Uterus (tissue), 4 donors: ENCODE measurements around the gene DGUOK. TPM values are rescaled to one million over a fixed set of nuclear protein-coding genes. Genes with fewer than 3 reads are reported as not detected.

Experiments used
- DNase-seq, 2 donors: peaks; one replicate each; pipeline ENCODE4 v3.0.0-alpha.2; 2019 to 2020
- H3K27ac ChIP-seq, 2 donors: fragments of 200-600 bp; sonication (generic); 1 replicate in 1 of 2; 2 replicates in 1 of 2; pipeline ENCODE4 v1.5.1; 2016 to 2018
- H3K27me3 ChIP-seq, 2 donors: fragments of 200-600 bp; sonication (generic); one replicate each; pipeline ENCODE4 v1.5.1; 2018 to 2019; ENCODE audit warnings: control low read depth in 1 of 2
- H3K36me3 ChIP-seq, 2 donors: fragments of 200-600 bp; sonication (generic); one replicate each; pipeline ENCODE4 v1.5.1; 2019; ENCODE audit warnings: control low read depth in 1 of 2
- H3K4me1 ChIP-seq, 2 donors: fragments of 200-600 bp; sonication (generic); one replicate each; pipeline ENCODE4 v1.5.1; 2018 to 2019; ENCODE audit warnings: control low read depth in 1 of 2
- H3K4me3 ChIP-seq, 2 donors: fragments of 200-600 bp; sonication (generic); 1 replicate in 1 of 2; 2 replicates in 1 of 2; pipeline ENCODE4 v1.5.1; 2018 to 2019; ENCODE audit warnings: mild to moderate bottlenecking in 1 of 2
- H3K9me3 ChIP-seq, 2 donors: fragments of 200-600 bp; sonication (generic); one replicate each; pipeline ENCODE4 v1.5.1; 2019; ENCODE audit warnings: control low read depth in 1 of 2
- POLR2A ChIP-seq, 2 donors: fragments of 450-650 bp; IDR thresholded peaks; one replicate each; pipeline ENCODE4 v1.6.1; 2016; ENCODE audit warnings: antibody characterized with exemption in 2 of 2, mild to moderate bottlenecking in 1 of 2, moderate library complexity in 1 of 2
- intact Hi-C: fragments of 100-400 bp; cut with DNase I; formaldehyde crosslinking; loops from one replicate; pipeline ENCODE4 v1.15.1; 2023; ENCODE audit warnings: low total_unique reads
- total RNA-seq, 4 donors: library from RNA; depleted of rRNA in 3 of 4; stranded (reverse); fragments of >200 nt in 3 of 4; gene quantifications; one replicate each; pipeline versions ENCODE4 v1.1.0 to v1.2.4, GENCODE V29; 2014 to 2023
- TF ChIP-seq, protein P1 (sequence below), 4 experiments: fragments of 200-600 bp in 2 of 4; fragments of 450-650 bp in 2 of 4; sonication (generic) in 2 of 4; IDR thresholded peaks; one replicate each; pipeline ENCODE4 v1.5.1; 2016 to 2019; ENCODE audit warnings: antibody characterized with exemption in 4 of 4, mild to moderate bottlenecking in 2 of 4, moderate library complexity in 1 of 4
- donor health status: DM: yes; HTN: yes; CAD: no.

The DGUOK gene
- total RNA-seq, 4 donors from 2014 or later: 43.6 to 128 (median 58.6) TPM

DNA sequence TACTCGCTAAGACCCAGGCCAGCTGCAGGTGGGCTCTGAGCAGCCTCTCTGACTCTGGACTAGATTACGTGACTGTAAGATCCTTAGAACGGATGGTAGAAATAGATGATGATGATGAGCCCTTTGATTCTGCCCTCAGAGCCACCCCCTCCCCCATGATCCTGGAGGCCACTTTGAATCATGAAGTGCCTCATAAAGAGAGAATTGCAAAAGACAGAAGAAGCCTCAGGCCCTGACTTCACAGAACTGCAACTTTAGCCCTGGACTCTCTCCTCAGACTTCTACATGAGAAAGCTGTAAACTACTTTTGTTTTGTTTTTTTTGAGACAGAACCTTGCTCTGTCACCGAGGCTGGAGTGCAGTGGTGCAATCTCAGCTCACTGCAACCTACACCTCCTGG, 42.7 kb downstream of the DGUOK start:
- intact Hi-C loops: no loop called here
- H3K4me1 ChIP-seq: no peaks in the 10 kb centered on the region
- H3K9me3 ChIP-seq: no peaks in the 10 kb centered on the region
- H3K36me3 ChIP-seq: no peaks in the 10 kb centered on the region
- TF ChIP-seq, protein P1, sequence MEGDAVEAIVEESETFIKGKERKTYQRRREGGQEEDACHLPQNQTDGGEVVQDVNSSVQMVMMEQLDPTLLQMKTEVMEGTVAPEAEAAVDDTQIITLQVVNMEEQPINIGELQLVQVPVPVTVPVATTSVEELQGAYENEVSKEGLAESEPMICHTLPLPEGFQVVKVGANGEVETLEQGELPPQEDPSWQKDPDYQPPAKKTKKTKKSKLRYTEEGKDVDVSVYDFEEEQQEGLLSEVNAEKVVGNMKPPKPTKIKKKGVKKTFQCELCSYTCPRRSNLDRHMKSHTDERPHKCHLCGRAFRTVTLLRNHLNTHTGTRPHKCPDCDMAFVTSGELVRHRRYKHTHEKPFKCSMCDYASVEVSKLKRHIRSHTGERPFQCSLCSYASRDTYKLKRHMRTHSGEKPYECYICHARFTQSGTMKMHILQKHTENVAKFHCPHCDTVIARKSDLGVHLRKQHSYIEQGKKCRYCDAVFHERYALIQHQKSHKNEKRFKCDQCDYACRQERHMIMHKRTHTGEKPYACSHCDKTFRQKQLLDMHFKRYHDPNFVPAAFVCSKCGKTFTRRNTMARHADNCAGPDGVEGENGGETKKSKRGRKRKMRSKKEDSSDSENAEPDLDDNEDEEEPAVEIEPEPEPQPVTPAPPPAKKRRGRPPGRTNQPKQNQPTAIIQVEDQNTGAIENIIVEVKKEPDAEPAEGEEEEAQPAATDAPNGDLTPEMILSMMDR (IDR thresholded peaks at IDR 0.05): no peak
- TF ChIP-seq POLR2A (IDR thresholded peaks at IDR 0.05): no peak
- DNase-seq: no peak
- no peak overlapping the region for H3K4me3 ChIP-seq
- no peaks in the 10 kb centered on the region for H3K27me3 ChIP-seq
- H3K27ac ChIP-seq: no peak overlapping the region

DNA sequence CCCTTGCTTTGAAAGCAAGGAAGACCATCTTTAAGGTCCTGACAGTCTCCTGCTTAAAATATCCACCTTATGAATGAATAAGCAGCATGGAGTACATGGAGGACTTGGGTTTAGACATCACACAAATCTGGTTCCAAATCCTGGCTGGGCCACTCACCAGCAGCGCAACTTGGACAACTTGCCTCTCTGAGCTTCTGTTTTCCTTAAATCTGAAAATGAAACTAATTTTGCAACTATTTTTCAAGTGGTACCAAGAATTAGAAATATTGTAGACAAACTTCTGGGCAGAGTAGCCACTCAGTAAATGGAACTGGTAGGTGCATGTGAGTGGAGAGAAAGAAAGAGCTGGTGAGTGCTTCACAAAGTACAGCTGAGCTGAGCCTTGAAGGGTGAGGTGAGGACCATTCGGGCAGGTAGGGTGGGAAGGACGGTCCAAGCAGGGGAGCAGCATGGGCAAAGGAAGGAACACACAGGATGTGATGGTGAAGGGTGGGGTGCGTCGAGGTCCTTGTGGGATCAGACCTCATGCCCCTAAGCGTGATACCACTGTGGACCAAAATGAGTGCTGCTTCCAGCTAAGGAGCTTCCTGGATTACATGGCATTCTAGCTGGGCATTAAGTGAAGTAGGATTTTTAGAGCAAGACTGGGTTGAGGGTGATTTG, 43.6 kb downstream of the DGUOK start:
- H3K27me3 ChIP-seq: no peaks in the 10 kb centered on the region
- no peaks in the 10 kb centered on the region for H3K9me3 ChIP-seq
- H3K27ac ChIP-seq: no peak overlapping the region
- no peak for DNase-seq
- intact Hi-C loops: no loop called here
- H3K4me1 ChIP-seq: no peaks in the 10 kb centered on the region
- TF ChIP-seq, protein P1 (IDR thresholded peaks at IDR 0.05): no peak
- no peak for TF ChIP-seq POLR2A (IDR thresholded peaks at IDR 0.05)
- H3K4me3 ChIP-seq: no peak overlapping the region
- H3K36me3 ChIP-seq: no peaks in the 10 kb centered on the region

DNA sequence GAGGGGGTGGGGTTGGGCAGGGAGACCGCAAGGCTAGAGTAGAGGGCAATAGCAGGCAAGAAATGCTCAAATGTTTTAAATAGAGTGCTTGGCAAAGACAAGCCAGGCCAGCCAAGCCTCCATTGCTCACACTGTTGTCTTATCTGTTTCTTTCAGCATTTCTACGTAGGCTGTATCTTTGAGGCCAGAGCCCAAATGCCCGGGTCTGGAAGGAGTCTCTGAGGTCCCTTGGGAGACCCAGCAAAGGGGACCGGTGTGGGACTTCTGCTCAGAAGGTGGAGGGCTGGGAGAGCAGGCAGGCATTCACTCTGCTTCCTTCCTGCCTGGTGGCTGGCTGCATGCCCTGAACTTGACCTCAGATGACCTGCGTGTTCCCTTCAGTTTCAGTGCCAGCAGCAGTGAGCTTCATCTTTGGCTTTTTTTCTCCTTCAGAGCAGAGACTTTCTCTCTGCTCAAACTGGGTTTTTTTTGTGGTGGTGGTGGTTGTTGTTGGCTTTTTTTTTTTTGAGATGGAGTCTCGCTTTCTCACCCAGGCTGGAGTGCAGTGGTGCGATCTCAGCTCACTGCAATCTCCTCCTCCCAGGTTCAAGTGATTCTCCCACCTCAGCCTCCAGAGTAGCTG, 44.3 kb downstream of the DGUOK start:
- H3K27ac ChIP-seq: no peak overlapping the region
- intact Hi-C loops: no loop called here
- no peaks in the 10 kb centered on the region for H3K9me3 ChIP-seq
- no peaks in the 10 kb centered on the region for H3K4me1 ChIP-seq
- H3K27me3 ChIP-seq: no peaks in the 10 kb centered on the region
- no peak overlapping the region for H3K4me3 ChIP-seq
- DNase-seq: peak; percentile 37 to 59
- no peak for TF ChIP-seq POLR2A (IDR thresholded peaks at IDR 0.05)
- TF ChIP-seq, protein P1 (IDR thresholded peaks at IDR 0.05): no peak
- no peaks in the 10 kb centered on the region for H3K36me3 ChIP-seq

DNA sequence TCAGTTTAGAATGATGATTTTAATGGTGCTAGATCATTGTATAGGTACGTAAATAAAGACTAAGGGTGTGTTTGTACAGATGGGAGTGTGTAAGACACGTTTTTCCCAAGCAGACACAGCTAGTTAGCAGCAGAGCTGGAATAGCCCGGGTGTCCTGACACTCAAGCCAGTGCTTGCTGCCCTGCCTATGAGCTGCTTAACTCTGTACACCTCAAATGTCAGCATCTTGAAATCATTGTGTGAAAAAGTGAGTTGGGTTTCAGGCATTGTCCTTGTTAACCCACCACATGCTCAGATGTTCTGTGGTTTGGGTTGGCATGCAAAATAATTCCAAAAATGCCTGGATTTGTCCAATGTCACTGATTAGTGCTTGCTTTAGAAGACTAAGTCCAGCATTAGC, 45.0 kb downstream of the DGUOK start:
- H3K4me3 ChIP-seq: no peak overlapping the region
- H3K4me1 ChIP-seq: no peaks in the 10 kb centered on the region
- intact Hi-C loops: no loop called here
- H3K27ac ChIP-seq: no peak overlapping the region
- no peaks in the 10 kb centered on the region for H3K9me3 ChIP-seq
- no peaks in the 10 kb centered on the region for H3K27me3 ChIP-seq
- TF ChIP-seq, protein P1 (IDR thresholded peaks at IDR 0.05): no peak
- TF ChIP-seq POLR2A (IDR thresholded peaks at IDR 0.05): no peak
- H3K36me3 ChIP-seq: no peaks in the 10 kb centered on the region
- DNase-seq: no peak

DNA sequence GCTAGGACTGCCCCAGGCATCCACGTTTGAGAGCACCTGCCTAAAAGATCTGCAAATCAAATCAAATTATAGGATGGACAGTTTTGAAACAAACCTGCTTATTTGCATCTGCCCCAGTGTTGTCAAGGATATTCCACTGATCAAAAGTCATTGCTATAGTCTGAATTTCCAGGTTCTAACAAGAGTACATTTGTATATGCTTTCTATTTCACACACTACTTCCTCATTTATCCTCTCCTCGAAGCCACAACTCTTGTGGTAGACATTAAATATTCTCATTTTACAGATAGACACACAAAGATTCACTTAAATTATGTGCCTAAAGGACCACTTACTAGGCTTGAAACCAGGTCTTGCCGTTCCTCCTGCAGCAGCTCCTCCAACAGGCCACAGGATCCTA, 46.2 kb downstream of the DGUOK start:
- TF ChIP-seq, protein P1 (IDR thresholded peaks at IDR 0.05): no peak
- TF ChIP-seq POLR2A (IDR thresholded peaks at IDR 0.05): no peak
- Histone ChIP-seq H3K27ac (no peak overlapping the region), H3K27me3 (no peaks in the 10 kb centered on the region)

More for the DNA sequence above, 46.2 kb downstream of the DGUOK start:
- Histone ChIP-seq H3K9me3 (no peaks in the 10 kb centered on the region), H3K4me1 (no peaks in the 10 kb centered on the region), H3K36me3 (no peaks in the 10 kb centered on the region), H3K4me3 (no peak overlapping the region)
- no peak for DNase-seq
- intact Hi-C loops: no loop called here
